Mononuclear cell (primary cell): ENCODE data around the gene TTL. TPM values are rescaled to one million over a fixed set of nuclear protein-coding genes. Genes with fewer than 3 reads are reported as not detected.
"Not testable (repeated sequence)": the region's sequence is repeated elsewhere in the genome, so short reads cannot be mapped to it uniquely, and the experiment has no call there.

Source experiments
- H3K27me3 ChIP-seq: 2 replicates; pipeline ENCODE4 v1.6.0; 2011; ENCODE audit warnings: low read length, control low read depth; ENCODE audit not compliant: insufficient read depth
- H3K4me1 ChIP-seq: 2 replicates; pipeline ENCODE4 v1.5.1; 2011; ENCODE audit warnings: mild to moderate bottlenecking, low read length, control low read depth; ENCODE audit not compliant: insufficient read depth
- H3K4me3 ChIP-seq: 2 replicates; pipeline ENCODE4 v1.5.1; 2011; ENCODE audit warnings: mild to moderate bottlenecking, low read length, moderate library complexity
- H3K9me3 ChIP-seq: 2 replicates; pipeline ENCODE4 v1.5.1; 2011; ENCODE audit warnings: low read depth, mild to moderate bottlenecking, control low read depth, low read length
- total RNA-seq: library from RNA; depleted of rRNA; stranded (reverse); fragments of >200 nt; gene quantifications from one replicate; pipeline ENCODE4 v1.2.3, GENCODE V29; 2012

The TTL gene
- 11.0 TPM for total RNA-seq

DNA sequence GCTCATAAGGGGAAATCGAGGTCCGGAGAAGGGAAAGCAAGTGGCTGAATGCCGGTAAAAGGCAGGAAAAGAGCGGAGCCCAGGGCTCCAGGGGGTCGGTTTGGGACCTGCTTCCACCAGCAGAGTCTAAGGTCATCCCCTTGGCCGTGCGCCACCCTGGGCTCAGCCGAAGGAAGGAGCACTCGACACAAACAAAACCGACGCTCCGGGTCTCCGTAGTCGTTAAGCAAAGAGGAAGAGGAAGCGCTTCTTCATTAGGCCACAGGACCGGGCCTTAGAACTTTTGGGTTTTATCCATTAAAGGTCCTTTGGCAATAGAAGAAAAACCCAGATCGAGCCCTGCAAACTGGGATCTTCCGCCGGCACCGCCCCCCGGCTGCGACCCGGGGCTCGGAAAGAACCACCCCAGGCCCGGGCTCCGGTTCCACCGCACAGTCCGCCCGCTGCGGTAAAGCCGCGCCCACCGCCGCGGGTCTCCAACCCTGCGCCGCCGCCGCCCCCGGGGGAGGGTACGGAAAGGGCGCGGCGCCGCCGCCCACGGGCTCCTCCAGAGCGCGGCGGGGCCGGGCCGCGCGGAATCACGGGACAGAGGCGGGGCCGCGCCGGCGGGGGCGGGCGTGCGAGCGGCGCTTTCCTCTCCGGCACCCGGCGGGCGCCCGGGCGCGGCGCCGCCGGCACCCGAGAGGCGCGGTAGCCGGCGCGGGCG, at the start of gene TTL:
TTL (plus strand) TSS at position 629 of the 706 bp plus-strand sequence. CDS start 189 bp downstream, outside the sequence.
- Histone ChIP-seq H3K9me3 (no peaks in the 10 kb centered on the region), H3K4me3 (peak within 1 kb of the TSS; percentile 82), H3K27me3 (no peaks in the 10 kb centered on the region), H3K4me1 (peaks cover 24% of the 10 kb centered on the region)

DNA sequence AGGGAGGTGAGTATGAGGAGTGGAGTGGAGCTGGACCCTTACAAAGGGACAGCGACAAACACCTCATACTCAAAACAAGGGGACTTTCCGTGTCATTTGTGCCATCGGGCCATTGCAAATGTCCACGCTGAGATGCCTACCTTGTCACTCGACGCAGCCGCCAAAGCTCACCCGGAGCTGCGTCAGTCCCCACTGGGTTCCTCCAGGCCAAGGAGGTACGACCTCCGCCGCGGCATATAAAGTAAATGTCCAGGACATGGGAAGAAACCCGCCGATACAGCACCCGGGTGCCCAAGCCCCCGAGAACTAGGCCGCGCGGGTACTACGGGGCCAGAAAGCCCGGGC, 49.6 kb upstream of the TTL start:
- H3K4me3 ChIP-seq = peak overlapping the region; percentile 31
- not testable (repeated sequence) for H3K27me3 ChIP-seq, H3K4me1 ChIP-seq, H3K9me3 ChIP-seq

DNA sequence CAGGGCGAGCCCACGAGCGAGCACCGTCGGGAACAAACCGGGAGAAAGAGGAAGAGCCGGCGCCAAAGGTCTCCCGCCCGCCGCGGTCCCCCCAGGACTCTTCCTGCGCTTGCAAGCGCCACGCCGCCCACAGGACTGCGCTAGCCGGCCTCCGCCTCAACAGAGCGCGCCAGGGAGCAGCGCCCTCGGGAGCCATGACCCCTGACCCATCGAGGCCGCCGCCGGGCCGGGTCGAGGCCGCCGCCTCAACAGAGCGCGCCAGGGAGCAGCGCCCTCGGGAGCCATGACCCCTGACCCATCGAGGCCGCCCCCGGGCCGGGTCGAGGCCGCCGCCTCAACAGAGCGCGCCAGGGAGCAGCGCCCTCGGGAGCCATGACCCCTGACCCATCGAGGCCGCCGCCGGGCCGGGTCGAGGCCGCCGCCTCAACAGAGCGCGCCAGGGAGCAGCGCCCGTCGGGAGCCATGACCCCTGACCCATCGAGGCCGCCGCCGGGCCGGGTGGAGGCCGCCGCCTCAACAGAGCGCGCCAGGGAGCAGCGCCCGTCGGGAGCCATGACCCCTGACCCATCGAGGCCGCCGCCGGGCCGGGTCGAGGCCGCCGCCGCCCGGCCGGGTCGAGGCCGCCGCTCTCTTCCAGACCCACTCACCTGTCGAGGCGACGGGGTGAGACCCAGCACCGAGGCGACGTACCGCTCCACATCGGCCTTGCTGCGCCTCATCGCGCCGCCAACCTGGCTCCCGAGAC, 49.0 kb upstream of the TTL start:
- H3K27me3 ChIP-seq, H3K4me1 ChIP-seq, H3K9me3 ChIP-seq: not testable (repeated sequence)
- H3K4me3 ChIP-seq = peak overlapping the region; percentile 31

DNA sequence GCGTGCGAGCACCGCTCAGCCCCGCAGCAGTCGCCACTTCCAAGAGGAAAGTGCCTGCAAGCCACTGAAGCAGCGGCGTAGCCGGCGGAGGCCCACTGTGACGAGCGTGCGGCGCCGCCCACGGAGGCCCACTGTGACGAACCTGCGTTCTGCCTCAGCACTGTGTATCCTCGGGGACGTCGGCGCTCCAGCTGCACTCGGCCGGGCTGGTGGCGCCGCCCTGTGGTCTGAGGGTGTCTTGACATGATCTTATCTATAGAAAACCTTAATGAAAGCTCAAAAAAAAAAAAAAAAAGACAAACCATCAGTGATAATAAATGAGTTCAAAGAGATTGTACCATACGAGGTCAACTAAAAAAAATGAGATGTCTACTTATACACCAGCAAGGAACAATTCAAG, 48.5 kb upstream of the TTL start, which contains the start of gene RGPD8:
RGPD8 (minus strand) TSS at position 166 of the 400 bp plus-strand sequence. CDS start 192 bp downstream, outside the sequence.
- not testable (repeated sequence) for H3K27me3 ChIP-seq
- H3K4me3 ChIP-seq = peak within 1 kb of the TSS; percentile 31

DNA sequence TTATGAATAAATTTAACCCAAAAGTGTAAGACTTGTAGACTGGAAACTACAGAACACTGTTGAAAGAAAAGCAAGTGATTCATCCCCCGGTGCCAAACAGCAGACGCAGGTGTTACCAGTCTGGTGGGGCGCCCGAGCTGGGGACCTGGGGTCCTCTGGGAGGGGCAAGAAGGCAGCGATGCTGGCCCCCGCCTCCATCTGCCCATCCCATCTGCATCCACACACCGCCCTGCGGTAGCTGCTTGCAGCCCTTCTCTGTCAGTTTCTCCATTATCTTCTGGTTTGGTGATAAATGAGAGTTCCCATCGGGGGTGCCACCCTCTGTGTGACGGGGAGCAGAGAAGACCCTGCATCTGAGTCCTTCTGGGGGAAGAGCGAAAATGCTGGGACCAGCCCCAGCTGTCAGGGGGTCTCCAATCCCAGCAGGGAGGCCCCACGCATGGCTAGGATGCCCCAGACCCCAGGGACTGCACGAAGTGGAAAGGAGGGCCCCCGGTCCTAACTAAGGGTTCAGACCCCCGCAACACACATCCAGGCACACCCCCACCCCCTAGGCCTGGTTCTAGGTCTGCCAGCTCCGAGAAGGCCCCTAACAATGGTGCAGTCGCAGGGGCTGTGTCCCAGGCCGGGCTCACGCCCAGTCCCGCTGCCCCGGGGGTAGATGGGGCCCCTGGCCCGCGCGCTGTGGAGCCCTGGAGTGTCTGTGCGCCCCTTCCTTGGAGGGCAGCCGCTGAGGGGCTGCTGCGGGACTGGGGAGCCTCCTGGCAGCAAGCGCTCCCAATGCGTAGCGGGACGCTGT, 47.8 kb upstream of the TTL start:
- Histone ChIP-seq H3K4me3 (no peak overlapping the region), H3K9me3 (no peaks in the 10 kb centered on the region), H3K4me1 (peaks cover 4% of the 10 kb centered on the region), H3K27me3 (no peaks in the 10 kb centered on the region)

More for the DNA sequence above, 48.5 kb upstream of the TTL start, which contains the start of gene RGPD8:
- not testable (repeated sequence) for H3K4me1 ChIP-seq, H3K9me3 ChIP-seq

DNA sequence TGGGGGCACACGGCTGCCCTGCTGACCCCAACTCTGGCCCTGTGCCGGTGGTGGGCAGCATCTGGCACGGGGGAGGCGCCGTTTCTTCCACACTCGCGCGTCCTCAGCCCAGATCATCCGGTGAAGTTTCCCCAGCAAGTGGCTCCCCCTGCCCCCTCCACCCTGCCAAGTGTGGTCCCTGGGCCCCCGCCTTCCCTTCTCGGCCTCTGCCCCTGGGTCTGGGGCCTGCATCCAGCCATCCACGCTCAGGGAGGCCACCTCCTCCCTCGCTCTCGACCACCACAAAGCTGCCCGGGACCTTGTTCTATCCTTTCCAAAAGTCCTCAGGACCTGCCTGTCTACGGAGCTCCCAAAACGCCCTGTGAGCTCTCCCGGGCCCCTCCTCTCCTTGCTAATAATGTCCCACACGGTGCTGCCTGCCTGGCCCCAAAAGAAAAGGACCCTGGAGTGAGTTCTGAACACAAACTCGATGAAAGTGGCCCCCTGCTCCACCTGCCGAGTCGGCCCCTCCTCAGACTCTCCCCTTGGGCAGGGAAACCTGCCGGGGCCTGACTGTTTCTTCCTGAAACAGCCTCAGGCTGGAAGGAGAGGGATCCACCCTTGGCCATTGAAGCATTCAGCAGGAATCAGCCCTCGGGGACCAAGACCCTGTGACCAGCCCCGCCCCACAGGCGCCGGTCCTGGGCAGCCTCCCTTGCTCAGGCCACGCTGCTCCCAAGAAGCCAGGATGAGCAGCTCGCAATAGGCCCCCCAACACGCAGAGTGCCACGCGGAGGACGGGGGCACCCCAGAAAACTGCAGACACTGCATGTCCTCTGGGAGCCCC, 46.9 kb upstream of the TTL start:
- not testable (repeated sequence) for H3K27me3 ChIP-seq, H3K9me3 ChIP-seq, H3K4me1 ChIP-seq, H3K4me3 ChIP-seq

DNA sequence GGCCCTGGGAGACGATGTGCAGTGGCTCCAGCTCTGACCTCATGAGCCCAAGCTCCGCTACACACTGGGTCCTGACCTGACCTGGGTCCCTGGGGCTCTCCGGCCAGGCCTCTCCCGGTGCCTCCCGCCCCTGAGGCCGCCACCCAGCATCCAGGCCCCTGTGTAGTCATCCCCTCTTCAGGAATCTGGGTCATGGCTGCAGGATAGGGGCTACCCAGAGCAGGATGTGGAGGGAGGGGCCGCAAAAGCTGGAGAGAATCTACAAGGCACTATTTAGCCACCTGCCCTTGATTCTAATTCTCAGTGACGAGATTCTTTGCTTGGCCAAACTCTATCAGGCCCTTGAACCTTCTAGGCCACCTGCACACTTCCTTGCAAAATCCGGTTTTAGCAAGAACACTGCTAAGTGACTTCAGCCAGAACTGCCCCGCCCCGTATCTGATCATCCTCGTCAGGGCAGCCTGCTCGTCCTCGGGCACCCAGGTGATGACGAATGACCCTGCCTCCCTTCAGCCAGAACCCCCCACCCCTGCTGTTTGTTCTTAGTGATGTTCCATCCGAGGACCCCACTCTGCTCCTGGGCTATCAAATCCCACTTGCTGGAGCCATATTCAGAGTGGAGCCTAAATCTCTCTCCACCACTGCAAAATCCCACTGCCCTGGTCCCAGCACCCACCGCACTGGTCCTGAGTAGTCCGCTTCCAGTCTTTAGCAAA, 46.1 kb upstream of the TTL start:
- not testable (repeated sequence) for H3K9me3 ChIP-seq, H3K27me3 ChIP-seq, H3K4me3 ChIP-seq, H3K4me1 ChIP-seq

DNA sequence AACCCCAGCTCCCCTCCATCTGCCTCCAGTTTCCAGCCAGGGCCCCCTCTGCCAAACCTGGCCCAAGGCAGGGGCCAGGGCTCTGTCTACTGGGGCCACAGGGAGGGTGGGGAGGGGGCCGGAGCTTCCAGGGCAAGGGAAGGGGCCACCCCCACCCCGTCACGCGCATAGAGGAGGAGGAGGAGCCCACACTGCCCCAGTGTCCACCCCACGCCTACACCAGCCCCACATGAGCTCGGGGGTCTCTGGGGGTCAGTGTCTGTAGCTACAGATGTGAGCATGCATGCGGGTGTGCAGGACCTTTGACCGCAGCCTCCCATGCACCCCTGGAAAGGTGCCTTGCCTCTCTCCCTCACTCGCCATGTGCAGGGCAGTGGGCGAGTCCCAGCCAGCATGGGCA, 45.0 kb upstream of the TTL start:
- H3K4me3 ChIP-seq, H3K27me3 ChIP-seq, H3K4me1 ChIP-seq, H3K9me3 ChIP-seq: not testable (repeated sequence)

DNA sequence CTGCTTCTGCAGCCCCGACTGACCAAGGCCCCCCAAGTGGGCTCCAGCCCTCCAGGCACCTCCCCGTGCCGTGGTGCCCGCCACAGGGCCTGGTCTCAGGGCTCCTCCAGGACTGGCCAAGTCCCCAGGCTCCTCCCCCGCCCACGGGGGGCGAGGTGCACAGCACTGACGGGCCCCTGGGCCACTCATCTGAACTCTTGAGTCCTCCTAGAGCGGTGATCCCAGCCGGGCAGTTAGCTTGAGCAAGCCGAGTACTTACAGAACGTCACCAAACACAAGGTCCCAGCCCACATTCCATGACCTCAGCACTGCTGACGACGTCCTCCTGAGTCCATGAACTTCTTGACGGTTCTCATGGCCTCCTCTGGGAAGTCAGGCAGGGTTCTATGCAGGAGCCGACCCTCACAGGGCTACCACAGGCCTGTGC, 44.5 kb upstream of the TTL start:
- H3K4me3 ChIP-seq, H3K27me3 ChIP-seq, H3K4me1 ChIP-seq, H3K9me3 ChIP-seq: not testable (repeated sequence)

DNA sequence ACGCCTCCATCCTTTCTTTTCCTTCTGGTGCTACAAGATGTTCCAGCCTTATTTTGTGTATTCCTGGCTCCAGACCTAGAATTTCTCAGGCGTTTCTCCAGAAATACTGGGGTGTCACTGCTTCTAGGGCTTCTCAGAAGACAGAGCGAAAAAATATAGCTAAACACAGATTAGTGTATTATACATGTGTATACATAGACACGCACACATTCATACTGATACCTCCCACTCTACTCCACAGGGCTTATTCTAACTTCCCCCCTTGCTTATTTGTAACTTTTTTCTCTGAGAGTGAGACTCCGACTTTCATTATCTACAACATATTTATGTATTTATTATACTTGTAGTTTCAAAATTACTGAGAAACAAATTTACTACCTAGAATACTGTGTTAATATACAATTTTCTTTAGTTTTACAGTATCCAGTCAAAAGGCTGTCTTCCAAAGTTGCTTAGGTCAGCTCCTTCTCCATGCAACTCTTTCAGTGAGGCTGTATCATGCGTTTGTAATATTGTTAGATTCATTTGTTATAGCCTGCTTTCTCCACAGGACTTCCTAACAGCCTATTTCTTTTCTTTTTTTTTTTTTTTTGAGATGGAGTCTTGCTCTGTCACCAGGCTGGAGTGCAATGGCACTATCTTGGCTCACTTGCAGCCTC, 43.2 kb upstream of the TTL start:
- not testable (repeated sequence) for H3K4me3 ChIP-seq, H3K4me1 ChIP-seq, H3K9me3 ChIP-seq, H3K27me3 ChIP-seq

DNA sequence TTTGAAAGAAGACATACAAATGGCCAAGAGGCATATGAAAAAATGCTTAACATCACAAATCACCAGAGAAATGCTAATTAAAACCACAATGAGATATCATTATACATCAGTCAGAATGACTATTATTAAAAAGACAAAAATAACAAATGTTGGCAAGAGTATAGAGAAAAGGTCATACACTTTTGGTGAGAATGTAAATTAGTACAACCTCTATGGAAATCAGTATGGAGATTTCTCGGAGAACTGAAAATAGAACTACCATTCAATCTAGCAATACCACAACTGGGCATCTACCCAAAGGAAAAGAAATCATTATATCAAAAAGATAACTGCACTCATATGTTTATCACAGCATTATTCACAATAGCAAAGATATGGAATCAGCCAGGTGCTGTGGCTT, 37.7 kb upstream of the TTL start:
- H3K4me1 ChIP-seq, H3K27me3 ChIP-seq, H3K9me3 ChIP-seq, H3K4me3 ChIP-seq: not testable (repeated sequence)

DNA sequence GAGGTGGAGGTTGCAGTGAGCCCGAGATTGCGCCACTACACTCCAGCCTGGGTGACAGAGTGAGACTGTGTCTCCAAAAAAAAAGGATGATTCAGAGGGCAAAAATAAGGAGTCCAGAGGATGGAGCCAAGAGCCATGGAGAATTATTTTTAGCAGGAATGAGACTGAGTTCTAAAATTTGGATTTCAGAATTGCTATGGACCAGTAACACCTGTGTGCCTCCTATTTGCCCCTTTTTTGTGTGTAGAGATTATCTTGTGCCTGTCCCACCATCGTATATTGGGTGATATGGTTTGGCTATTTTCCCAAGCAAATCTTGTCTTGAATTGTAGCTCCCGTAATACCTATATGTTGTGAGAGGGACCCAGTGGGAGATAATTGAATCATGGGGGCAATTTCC, 32.1 kb upstream of the TTL start:
- no peaks in the 10 kb centered on the region for H3K27me3 ChIP-seq
- no peaks in the 10 kb centered on the region for H3K9me3 ChIP-seq
- no peaks in the 10 kb centered on the region for H3K4me1 ChIP-seq
- H3K4me3 ChIP-seq = no peak overlapping the region

DNA sequence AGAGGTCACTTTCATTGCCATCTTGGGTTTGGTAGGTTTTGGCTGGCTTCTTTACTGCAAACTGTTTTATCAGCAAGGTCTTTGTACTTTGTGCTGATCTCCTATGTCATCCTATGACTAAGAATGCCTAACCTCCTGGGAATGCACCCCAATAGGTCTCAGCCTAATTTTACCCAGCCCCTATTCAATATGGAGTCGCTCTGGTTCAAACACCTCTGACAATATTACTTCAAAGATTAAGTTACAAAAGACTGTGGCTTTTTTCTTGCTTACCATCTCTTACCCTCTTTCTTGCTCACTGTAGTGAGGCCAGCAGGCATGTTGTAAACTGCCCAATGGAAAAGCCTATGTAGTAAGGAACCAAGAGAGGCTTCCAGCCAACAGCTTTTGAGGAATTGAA, 30.6 kb upstream of the TTL start:
- H3K4me3 ChIP-seq = no peak overlapping the region
- no peaks in the 10 kb centered on the region for H3K9me3 ChIP-seq
- no peaks in the 10 kb centered on the region for H3K4me1 ChIP-seq
- no peaks in the 10 kb centered on the region for H3K27me3 ChIP-seq

DNA sequence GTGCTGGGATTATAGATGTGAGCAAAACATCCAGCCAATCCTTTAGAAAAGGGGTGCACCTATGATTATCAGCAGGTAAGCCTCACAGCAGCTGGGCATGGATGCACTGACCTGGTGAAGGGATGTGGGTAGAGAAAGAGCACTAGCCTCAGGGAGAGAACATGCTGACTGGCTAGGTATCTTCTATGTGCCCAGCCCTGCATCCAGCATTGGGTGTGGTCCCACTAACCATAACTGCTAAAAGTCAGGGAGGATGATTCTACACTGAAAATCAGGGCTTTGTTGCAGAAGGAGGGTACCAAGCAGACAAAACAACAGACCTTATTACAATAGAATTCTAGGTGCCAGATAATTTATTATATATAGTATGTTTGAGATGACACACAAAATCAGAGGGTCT, 27.4 kb upstream of the TTL start:
- Histone ChIP-seq H3K9me3 (no peaks in the 10 kb centered on the region), H3K4me3 (no peak overlapping the region), H3K4me1 (no peaks in the 10 kb centered on the region), H3K27me3 (no peaks in the 10 kb centered on the region)
